HG03060 (cell line): ENCODE data around the gene HS2ST1.
"Not testable (repeated sequence)": the region's sequence is repeated elsewhere in the genome, so short reads cannot be mapped to it uniquely, and the experiment has no call there.

Source experiments
- ATAC-seq: cut with Tn5 transposase; IDR thresholded peaks from one replicate; pipeline ENCODE4 v1.9.1; 2021; ENCODE audit warnings: low read depth, moderate number of reproducible peaks; ENCODE audit not compliant: unreplicated experiment

The HS2ST1 gene

DNA sequence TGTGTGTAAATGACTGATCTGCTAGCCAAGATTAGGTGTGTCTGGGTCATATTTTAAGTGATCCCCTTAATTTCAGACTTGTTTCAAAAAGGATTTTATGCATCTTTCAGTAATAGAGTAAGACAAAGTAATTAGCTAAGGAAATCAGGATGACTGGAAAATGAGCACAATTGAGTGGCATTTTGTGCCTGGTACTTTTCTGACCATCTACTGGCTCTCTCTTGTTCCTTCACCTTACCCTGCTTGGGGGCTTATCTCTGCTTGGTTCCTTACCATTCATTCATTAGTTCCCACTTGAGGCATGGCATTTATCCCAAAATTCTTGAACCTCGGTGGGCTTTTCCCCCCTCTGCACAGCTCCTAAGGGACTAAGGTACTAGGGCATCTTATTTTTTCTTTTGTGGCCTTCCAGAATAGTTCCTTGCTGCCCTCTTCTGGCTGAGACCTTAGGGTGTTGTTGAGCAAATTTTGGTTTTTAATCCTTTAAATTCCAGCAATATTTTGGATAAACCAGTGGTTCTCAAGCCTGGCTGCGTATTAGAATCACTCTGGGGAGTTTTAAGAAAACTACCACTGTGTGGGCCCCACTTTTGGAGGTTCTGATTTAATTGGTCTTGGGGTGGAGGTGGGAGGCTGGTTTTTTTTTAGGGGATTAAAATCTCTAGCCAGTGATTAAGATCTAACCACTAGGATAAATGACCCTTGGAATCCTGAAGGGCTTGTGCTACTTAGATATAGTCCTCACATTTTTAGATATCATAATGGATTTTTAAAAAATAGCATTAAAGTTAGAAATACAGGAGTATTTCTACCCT is 50.8 kb downstream of the HS2ST1 start:
- no peak for ATAC-seq

DNA sequence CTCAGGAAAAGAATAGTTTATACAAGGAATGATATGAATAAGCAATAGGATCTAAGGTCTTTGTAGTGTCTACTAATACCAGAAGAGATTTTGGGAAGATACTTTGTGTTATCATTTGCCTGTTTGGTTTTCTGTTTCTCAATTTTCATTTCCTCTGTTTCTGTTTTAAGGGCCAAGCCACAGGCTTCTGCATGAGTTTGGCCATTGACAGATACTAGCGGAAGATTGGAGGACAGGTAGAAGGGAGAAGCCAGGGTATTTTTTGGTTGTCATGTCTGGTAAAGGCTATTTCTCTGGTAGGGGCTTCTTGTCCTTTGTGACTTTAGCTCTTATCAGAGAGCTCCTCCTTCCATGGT is 51.4 kb downstream of the HS2ST1 start:
- ATAC-seq: no peak

DNA sequence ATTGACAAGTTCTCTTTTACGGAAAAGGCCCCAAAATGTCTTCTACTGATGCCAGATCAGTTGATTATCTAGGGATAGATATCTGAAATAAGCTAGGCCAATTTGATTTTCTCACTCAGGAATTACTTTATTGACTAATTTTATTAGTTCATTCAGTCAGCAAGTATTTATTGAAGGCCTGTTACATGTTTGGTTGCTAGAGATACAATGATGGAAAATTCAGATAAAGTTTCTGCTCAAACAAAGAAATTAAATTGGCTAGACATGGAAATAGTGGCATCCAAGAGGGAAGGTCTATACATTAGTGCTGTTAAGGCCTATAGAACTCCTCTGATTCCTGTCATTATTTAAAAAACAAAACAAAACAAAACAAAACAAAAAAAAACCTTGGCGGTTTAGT is 56.5 kb downstream of the HS2ST1 start:
- ATAC-seq: no peak

DNA sequence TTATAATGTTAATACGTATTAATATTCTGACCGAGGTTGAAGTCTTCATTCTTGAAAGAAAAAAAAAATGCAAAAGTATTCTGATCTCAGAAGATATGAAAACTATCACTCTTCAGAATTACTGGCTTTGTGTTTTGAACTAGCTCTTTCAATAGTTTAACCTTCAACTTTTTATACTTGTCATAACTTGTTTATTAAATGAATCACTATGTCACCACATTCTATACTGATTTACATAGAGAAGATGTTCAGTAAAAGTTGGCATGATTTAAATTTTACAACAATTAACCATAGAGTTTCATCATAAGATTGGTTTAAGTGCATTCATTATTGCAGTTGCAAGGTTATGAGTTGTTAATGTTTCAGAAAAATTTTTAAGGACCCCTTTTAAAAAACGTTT is 57.3 kb downstream of the HS2ST1 start:
- no peak for ATAC-seq

DNA sequence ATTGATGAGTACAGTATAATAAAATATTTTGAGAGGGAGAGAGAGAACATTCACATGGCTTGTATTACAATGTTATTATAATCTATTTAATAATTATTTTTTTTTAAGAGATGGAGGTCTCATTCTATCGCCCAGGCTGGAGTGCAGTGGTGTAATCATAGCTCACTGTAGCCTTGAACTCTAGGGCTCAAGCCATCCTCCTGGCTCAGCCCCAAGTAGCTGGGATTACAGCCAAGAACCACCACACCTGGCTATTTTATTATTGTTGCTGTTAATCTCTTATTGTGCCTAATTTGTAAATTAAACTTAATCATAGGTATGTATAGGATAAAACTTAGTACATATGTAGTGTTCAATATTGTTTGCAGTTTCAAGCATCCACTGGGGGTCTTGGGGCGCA is 57.8 kb downstream of the HS2ST1 start:
- ATAC-seq: no peak

DNA sequence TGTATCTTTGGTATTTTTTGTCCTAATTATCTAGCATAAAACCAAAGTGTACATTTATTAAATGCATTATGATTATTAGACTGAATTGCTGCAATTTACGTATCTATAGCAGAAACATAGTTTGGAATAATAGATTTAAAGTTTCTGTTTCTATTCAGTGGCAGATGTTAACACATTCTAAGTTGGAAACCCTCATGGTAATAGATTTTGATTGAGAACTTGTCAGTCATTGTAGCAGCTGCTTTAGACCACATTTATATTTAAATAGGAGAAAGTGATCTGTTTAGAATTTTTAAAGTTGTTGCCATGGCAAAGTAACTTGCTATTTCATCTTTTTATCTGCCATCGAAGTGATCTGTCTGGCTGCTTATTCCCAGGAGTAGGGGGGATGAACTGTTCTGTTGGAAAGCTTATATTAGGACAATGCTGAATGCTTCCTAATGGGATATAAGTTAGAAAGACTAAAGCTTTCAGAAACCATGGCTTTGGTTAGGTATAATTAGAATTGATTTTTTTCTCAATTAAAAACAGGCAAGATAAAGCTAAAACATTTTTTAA is 61.6 kb downstream of the HS2ST1 start:
- no peak for ATAC-seq

DNA sequence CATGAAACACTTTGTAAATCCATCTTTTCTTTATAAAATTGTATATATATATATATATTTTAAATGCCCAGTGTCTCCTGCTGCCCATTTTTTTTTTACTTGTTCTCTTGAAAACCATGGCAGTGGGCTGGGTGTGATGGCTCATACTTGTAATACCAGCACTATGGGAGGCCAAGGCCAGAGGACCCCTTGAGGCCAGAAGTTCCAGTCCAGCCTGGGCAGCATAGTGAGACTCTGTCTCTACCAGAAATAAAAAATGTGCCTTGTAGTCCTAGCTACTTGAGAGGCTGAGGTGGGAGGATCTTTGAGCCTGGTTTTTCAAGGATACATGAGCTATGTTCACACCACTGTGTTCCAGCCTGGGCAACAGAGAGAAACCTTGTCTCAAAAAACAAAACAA is 62.2 kb downstream of the HS2ST1 start:
- no peak for ATAC-seq

DNA sequence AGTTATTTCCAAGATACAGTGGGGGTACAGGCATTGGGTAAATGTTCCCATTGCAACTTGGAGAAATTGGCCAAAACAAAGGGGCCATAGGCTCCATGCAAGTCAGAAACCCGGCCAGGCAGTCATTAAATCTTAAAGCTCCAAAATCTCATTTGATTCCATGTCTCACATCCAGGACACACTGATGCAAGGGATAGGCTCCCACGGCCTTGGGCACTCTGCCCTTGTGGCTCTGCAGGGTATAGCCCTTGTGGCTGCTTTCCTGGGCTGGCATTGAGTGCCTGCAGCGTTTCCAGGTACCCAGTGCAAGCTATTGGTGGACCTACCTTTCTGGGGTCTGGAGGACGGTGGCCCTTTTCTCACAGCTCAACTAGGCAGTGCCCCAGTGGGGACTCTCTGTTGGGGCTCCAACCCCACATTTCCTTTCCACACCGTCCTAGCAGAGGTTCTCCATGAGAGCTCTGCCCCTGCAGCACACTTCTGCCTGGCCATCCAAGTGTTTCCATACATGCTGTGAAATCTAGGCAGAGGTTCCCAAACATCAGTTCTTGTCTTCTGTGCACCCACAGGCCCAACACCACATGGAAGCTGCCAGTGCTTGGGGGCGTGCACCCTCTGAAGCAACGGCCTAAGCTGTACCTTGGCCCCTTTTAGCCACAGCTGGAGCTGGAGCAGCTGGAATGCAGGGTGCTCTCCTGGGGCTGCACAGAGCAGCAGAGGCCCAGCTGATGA is 67.2 kb downstream of the HS2ST1 start:
- ATAC-seq: no peak

DNA sequence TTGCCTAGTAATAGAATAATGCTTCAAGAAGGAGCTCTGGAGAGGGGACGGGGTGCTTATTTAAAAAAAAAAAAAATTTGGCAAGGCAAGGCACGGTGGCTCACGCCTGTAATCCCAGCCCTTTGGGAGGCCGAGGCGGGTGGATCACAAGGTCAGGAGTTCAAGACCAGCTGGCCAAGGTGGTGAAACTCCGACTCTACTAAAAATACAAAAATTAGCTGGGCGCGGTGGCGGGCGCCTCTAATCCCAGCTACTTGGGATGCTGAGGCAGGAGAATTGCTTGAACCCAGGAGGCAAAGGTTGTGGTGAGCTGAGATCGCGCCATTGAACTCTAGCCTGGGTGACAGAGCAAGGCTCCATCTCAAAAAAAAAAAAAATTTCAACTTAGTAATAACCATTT is 69.2 kb downstream of the HS2ST1 start:
- ATAC-seq: not testable (repeated sequence)

DNA sequence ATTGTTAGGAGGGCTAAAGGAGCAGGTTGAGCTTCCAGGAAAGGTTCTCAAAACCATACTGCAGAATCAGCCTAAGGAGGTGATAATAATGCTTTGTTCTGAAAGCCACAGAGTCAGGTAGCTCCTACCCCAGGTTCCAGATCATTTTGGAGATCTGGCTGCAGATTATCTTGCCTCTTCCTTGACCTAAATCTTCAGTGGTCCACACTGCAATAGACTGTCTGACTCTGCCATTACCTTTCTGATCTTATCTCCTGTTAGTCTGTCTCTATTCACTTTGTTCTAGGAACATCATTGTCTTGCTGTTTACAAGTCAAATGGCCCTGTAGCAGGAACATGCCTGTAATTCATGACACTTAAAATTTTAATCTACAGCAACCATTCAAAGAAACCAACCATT is 73.0 kb downstream of the HS2ST1 start:
- ATAC-seq: no peak

DNA sequence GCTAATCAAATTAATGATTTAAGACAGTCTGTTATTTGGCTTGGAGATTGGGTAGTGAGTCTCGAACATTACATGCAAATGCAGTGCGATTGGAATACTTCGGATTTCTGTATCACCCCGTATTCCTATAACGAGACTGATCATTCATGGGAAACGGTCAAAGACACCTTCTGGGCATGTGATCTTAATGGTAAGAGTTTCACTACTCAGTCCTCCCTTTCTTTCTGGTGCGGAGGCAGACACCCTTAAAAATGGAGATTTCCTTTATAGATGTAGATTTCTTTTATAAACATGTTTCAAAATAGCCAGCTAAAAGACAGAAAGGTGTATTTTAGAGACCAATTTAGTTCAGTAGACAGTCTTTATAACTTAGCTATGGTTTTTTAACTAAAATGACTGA is 74.4 kb downstream of the HS2ST1 start:
- no peak for ATAC-seq

DNA sequence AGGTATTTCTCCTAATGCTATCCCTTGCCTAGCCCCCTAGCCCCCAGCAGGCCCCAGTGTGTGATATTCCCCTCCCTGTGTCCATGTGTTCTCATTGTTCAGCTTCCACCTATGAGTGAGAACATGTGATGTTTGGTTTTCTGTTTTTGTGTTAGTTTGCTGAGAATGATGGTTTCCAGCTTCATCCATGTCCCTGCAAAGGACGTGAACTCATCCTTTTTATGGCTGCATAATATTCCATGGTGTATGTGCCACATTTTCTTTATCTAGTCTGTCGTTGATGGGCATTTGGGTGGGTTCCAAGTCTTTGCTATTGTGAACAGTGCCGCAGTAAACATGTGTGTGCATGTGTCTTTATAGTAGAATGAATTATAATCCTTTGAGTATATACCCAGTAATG is 75.3 kb downstream of the HS2ST1 start:
- ATAC-seq: not testable (repeated sequence)

DNA sequence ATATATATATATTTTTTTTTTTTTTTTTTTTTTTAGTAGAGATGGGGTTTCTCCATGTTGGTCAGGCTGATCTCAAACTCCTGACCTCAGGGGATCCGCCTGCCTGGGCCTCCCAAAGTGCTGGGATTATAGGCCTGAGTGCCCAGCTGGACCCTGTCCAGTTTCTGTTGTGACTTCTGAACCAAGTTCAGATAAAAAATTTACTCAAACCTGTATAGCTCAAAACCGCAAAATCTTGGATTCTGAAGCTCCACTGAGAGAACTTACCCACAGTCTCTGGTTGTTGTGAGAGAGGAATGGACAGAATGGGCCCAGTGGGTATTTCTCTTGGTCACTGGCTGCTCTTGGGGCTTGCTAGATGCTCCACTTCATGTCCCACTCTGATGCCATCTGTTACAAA is 76.4 kb downstream of the HS2ST1 start:
- no peak for ATAC-seq

DNA sequence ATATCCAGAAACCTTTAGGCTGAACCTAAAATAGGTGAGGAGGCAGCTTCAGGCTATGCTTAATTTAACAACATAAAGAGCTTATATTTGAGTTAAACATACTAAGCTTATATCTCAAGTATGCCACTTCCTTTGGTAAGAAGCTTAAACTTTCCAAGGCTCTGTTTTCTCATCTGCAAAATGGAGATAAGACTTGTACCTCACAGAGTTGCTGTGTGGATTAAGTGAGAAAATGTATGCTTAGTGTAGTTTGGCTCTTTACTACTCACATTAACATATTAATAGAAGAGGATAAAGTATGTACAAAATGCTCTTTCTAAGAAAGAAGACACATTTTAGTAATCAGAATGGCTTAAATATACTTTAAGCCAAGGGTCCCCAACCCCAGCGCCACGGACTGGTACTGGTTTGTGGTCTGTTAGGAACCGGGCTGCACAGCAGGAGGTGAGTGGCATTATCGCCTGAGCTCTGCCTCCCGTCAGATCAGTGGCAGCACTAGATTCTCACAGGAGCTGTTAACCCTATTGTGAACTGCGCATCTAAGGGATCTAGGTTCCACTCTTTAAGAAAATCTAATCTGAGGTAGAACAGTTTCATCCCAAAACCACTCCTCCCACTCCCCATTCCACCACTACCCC is 77.2 kb downstream of the HS2ST1 start:
- ATAC-seq: no peak

DNA sequence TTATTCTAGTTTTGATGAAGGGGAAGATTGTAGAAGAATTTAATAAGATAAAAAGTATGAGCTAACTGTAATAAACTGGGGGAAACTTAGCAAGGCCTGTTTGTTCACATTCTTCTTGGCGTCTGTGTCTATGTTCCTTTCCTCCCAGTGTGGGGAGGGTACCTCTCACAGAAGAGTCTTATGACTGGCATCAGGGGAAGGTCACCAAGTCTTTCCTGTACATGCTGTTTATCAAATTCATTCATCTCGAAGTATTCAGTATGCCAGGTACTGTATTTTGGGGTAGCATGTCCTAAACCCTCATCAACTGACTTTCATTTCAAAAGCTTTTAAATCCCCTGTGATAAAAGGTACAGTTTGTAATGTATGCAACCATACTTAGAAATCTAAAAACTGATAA is 78.4 kb downstream of the HS2ST1 start:
- ATAC-seq: no peak

DNA sequence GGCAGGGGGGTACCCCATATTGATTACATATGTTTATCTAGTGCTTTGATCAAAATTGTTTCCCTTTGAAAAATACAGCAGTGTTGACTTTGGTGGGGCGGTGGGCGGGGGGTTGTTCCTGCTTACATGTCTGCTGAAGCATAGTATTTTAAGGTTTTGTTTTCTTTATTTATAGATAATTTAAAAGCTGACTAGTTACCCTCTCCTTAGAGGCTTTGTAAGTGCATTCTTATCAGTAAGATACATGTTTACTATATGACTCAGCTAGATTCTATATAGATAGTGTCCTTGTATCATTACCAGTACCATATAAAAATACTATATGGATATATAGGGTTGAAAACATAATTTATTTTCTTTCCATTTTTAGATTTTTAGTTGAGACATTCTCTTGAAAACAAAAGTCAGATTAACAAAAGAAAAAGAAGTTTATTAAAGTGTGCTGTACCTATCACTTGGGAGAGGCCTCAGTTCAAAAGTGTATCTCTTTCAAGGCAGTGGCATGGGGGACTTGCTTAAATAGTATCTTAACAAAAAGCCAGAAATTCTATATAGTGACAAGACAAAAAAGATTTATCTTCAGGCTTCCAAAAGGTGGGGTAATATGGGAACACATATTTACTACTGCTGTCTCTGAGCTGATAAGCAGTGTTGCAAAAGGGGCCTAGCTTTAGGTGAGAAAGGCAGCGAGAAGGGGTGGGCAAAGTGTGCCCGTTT is 79.0 kb downstream of the HS2ST1 start:
- ATAC-seq: no peak

DNA sequence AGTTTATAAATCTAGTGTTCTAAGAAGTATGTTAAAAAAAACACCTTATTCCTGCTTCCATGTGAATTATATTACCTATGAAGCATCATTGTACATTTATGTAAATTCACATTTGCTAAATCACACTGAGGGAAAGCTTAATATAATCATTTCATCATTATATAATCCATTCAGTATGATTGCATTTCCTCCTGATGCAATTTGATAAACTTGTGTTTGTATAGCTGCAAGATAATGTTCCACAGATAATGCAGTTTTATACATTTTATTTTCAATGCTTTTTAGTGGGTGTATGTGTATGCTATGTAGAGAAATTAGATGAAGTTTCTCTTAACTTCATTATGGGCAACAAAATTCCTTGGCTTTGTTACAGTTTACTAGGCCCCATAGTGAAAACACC is 79.6 kb downstream of the HS2ST1 start:
- ATAC-seq: no peak

DNA sequence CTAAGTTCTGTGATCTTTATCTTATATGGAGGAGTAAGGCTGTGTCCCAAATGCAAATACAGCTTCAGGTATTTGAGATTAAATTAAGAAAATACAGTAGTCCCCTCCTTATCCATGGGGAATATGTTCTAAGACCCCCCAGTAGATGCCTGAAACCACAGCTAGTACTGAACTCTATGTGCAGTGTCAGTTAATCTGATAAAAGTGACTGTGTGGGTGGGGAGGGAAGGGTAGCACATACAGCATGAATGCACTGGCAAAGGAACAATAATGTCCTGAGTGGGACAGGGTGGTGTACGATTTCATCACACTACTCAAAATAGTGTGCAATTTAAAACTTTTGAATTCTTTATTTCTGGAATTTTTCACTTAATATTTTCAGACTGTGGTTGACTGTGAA is 83.1 kb downstream of the HS2ST1 start:
- ATAC-seq: no peak

DNA sequence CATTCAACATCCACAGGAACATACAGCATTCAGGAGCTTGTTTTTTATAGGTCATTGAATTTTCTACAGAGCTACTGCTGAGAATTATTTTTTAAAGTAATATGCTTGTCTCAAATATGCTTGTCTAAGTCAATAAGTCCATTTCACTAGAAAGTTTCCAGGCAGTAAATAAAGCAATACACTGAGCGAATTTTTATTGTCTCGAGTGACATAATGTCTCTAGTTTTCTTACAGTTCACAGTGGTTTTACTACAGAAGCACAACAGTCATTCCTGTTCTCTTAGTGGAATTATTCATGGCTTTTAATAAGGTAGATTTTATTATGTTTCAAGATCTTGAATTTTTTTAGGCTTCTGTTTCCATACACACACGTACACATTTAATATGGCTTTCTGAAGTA is 83.8 kb downstream of the HS2ST1 start:
- ATAC-seq: no peak

DNA sequence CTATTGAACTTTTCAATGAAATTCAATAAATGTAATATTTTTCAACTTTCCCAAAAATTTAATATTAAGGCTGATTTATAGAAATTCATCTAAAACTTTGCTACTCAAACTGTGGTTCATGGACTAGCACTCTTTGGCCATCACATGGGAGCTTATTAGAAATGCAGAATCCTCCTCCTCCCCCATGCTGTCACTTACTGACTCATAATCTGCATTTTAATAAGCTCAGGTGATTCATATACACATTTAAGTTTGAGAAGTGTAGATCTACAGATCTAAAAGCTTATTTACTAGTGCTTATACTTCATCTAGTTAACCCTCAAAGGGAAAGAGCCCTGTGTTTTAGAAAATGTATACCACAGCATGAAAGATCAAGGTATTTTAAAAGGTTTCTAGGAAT is 84.3 kb downstream of the HS2ST1 start:
- no peak for ATAC-seq

DNA sequence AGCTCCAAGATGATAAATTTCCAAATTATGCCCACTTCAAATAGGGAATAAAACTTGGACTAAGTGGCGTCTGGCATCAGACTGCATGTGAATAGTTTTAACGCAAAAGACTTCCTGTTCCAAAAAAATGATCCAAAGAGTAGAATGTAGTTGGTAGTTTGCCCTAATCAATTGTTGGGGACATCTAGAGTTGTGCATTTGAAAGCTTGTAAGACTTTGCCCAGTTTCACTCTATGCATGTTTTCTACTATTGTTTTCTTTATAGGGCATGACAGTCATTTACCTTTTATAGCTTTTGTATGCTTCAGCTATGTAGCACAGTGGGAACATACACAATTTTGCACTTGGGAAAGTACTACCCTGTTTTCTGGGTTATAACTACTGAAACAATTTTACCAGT is 86.0 kb downstream of the HS2ST1 start:
- ATAC-seq: no peak
